ENCODE results near the gene SLC51B. TPM values are rescaled to one million over a fixed set of nuclear protein-coding genes. Genes with fewer than 3 reads are reported as not detected.

The SLC51B gene
- polyA plus RNA-seq, 1 donor from 2014 or later, result not detected

DNA sequence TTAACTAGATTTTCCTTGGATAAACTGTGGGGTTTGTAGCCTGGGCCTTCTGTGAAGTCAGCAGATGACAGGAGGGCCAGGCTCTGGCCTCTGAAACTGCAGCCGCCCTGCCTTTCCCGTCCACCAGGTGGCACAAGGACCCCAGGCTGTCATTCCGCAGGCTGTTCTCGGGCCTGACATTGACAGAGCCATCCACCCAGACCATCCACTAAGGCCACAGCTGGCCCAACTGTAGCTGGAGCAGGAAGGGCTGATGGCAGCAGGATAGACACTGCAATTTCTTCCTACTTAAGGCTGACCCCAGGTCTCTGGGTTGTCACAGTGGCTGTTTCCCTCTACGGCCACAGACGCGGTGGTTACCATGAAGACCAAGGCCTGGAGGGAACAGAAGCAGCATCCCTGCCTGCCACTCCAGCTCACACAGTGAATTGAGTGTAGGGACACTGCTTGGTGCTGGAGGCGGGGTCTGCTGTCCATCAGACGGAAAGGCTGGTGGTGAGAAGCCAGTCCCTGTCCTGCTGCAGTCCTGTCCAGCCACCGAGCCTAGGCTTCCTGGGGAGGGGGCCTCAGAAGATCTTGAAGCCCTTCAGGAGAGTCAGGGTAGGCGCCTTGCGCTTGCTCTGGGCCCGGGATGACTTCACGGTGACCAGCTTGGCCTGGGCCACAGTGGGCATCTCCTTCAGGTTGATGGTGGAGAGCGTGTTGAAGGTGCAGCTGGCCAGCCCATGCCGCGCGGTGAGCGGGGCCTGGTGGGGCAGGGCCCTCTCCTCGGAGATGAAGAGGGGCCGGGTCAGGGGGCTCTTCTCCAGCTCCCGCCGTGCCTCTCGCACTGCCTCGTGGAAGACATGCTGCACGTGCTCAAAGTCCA is 9.4 kb downstream of the SLC51B start:
- Histone ChIP-seq H3K4me3 (ENCODE audit: low read length) (no peak overlapping the region), H4K20me1 (ENCODE audit: insufficient read depth) (no peaks in the 10 kb centered on the region), H3K9ac (ENCODE audit: low read length) (no peak overlapping the region), H3K9me2 (ENCODE audit: insufficient read depth, low read length) (no peaks in the 10 kb centered on the region), H3K4me2 (ENCODE audit: low read length) (no peak overlapping the region), H2AFZ (ENCODE audit: low read depth, low read length) (no peak overlapping the region), H3K27me3 (ENCODE audit: insufficient read depth, low read depth, low read length) (no peaks in the 10 kb centered on the region), H3K27ac (ENCODE audit: low read length) (no peak overlapping the region), H3K9me3 (ENCODE audit: low read length) (no peaks in the 10 kb centered on the region), H3K36me3 (ENCODE audit: insufficient read depth, low read length) (no peaks in the 10 kb centered on the region), H3F3A (ENCODE audit: insufficient read depth, low read length, poor library complexity, severe bottlenecking) (no peaks in the 10 kb centered on the region), H3K79me2 (replicated peaks; ENCODE audit: insufficient read depth, low read length) (no peaks in the 10 kb centered on the region)
- TF ChIP-seq EZH2 (IDR thresholded peaks at IDR 0.05; ENCODE audit: borderline replicate concordance, insufficient read depth, low read length, poor library complexity, severe bottlenecking), result no peak
- TF ChIP-seq, protein P1, sequence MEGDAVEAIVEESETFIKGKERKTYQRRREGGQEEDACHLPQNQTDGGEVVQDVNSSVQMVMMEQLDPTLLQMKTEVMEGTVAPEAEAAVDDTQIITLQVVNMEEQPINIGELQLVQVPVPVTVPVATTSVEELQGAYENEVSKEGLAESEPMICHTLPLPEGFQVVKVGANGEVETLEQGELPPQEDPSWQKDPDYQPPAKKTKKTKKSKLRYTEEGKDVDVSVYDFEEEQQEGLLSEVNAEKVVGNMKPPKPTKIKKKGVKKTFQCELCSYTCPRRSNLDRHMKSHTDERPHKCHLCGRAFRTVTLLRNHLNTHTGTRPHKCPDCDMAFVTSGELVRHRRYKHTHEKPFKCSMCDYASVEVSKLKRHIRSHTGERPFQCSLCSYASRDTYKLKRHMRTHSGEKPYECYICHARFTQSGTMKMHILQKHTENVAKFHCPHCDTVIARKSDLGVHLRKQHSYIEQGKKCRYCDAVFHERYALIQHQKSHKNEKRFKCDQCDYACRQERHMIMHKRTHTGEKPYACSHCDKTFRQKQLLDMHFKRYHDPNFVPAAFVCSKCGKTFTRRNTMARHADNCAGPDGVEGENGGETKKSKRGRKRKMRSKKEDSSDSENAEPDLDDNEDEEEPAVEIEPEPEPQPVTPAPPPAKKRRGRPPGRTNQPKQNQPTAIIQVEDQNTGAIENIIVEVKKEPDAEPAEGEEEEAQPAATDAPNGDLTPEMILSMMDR (IDR thresholded peaks at IDR 0.05; ENCODE audit: poor library complexity, severe bottlenecking), result peak; percentile 87
- no peak for TF ChIP-seq TAF1 (IDR thresholded peaks at IDR 0.05; ENCODE audit: low read depth)
- TF ChIP-seq POLR2AphosphoS5 (IDR thresholded peaks at IDR 0.05), result no peak
- TF ChIP-seq RAD21 (conservative IDR thresholded peaks at IDR 0.05), result peak; percentile 81
- TF ChIP-seq, protein P2, sequence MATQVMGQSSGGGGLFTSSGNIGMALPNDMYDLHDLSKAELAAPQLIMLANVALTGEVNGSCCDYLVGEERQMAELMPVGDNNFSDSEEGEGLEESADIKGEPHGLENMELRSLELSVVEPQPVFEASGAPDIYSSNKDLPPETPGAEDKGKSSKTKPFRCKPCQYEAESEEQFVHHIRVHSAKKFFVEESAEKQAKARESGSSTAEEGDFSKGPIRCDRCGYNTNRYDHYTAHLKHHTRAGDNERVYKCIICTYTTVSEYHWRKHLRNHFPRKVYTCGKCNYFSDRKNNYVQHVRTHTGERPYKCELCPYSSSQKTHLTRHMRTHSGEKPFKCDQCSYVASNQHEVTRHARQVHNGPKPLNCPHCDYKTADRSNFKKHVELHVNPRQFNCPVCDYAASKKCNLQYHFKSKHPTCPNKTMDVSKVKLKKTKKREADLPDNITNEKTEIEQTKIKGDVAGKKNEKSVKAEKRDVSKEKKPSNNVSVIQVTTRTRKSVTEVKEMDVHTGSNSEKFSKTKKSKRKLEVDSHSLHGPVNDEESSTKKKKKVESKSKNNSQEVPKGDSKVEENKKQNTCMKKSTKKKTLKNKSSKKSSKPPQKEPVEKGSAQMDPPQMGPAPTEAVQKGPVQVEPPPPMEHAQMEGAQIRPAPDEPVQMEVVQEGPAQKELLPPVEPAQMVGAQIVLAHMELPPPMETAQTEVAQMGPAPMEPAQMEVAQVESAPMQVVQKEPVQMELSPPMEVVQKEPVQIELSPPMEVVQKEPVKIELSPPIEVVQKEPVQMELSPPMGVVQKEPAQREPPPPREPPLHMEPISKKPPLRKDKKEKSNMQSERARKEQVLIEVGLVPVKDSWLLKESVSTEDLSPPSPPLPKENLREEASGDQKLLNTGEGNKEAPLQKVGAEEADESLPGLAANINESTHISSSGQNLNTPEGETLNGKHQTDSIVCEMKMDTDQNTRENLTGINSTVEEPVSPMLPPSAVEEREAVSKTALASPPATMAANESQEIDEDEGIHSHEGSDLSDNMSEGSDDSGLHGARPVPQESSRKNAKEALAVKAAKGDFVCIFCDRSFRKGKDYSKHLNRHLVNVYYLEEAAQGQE (IDR thresholded peaks at IDR 0.05; ENCODE audit: borderline replicate concordance), result no peak
- peak; percentile 91 for TF ChIP-seq SMC3 (conservative IDR thresholded peaks at IDR 0.05; ENCODE audit: poor library complexity)
- no peak for TF ChIP-seq EP300 (conservative IDR thresholded peaks at IDR 0.05; ENCODE audit: poor library complexity, severe bottlenecking)
- TF ChIP-seq MXI1 (conservative IDR thresholded peaks at IDR 0.05; ENCODE audit: poor library complexity, severe bottlenecking), result no peak

DNA sequence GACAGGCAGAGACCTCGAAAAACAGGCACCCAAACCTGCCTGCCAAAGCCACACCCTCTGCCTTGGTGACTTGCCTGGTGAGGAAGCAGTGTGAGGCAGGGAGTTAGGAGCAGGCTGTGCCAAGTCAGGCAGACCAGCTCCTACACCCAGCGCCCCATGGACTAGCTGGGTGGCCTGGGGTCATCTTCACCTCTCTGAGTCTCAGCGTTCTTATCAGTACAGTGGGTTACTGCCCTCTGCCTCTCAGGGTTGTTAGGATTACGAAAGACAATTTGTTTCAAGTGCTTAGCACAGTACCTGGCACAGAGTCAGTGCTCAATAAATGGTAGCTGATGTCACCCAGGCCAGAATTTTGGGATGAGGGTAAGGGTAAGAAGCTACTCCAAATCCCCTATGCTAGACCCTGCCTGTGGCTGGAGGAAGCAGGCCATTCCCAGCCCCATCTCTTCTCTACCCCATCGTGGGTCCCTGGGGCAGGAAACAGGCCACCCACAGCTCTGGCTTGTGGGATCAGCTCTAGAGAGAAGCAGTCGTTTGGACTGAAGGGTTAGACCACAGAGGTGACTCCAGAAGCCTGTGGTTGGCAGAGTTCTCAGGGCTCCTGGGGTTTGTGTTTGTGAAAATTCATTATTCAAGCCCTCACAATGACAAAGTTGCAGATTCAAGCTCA is 10.1 kb downstream of the SLC51B start:
- no peak for TF ChIP-seq RAD21 (conservative IDR thresholded peaks at IDR 0.05)
- no peak for TF ChIP-seq EP300 (conservative IDR thresholded peaks at IDR 0.05; ENCODE audit: poor library complexity, severe bottlenecking)
- TF ChIP-seq EZH2 (IDR thresholded peaks at IDR 0.05; ENCODE audit: borderline replicate concordance, insufficient read depth, low read length, poor library complexity, severe bottlenecking), result no peak
- no peak for TF ChIP-seq POLR2AphosphoS5 (IDR thresholded peaks at IDR 0.05)
- TF ChIP-seq MXI1 (conservative IDR thresholded peaks at IDR 0.05; ENCODE audit: poor library complexity, severe bottlenecking), result no peak
- TF ChIP-seq TAF1 (IDR thresholded peaks at IDR 0.05; ENCODE audit: low read depth), result no peak
- no peak for TF ChIP-seq SMC3 (conservative IDR thresholded peaks at IDR 0.05; ENCODE audit: poor library complexity)
- TF ChIP-seq, protein P1 (IDR thresholded peaks at IDR 0.05; ENCODE audit: poor library complexity, severe bottlenecking), result no peak
- TF ChIP-seq, protein P2 (IDR thresholded peaks at IDR 0.05; ENCODE audit: borderline replicate concordance), result no peak

More for the DNA sequence above, 10.1 kb downstream of the SLC51B start:
- Histone ChIP-seq H3K9ac (ENCODE audit: low read length) (no peak overlapping the region), H3K36me3 (ENCODE audit: insufficient read depth, low read length) (no peaks in the 10 kb centered on the region), H3K9me3 (ENCODE audit: low read length) (no peaks in the 10 kb centered on the region), H3K4me2 (ENCODE audit: low read length) (no peak overlapping the region), H3K27me3 (ENCODE audit: insufficient read depth, low read depth, low read length) (no peaks in the 10 kb centered on the region), H3F3A (ENCODE audit: insufficient read depth, low read length, poor library complexity, severe bottlenecking) (no peaks in the 10 kb centered on the region), H3K9me2 (ENCODE audit: insufficient read depth, low read length) (no peaks in the 10 kb centered on the region), H2AFZ (ENCODE audit: low read depth, low read length) (no peak overlapping the region), H3K79me2 (replicated peaks; ENCODE audit: insufficient read depth, low read length) (no peaks in the 10 kb centered on the region), H3K4me3 (ENCODE audit: low read length) (no peak overlapping the region), H3K27ac (ENCODE audit: low read length) (no peak overlapping the region), H4K20me1 (ENCODE audit: insufficient read depth) (no peaks in the 10 kb centered on the region)

Data from neural cell (in vitro differentiated cells).